ENCODE results near the gene E4F1.

- TF ChIP-seq ZNF274 (IDR thresholded peaks at IDR 0.05; ENCODE audit: low read depth, low read length) (no peak), YY1 (IDR thresholded peaks at IDR 0.05; ENCODE audit: insufficient read depth, insufficient read length) (no peak)
Measured at GRCh38 chr16:2244926-2245795, 21.8 kb downstream of the E4F1 start.
